HG03439 (cell line): ENCODE data around the gene RASA4.
"Not testable (repeated sequence)": the region's sequence is repeated elsewhere in the genome, so short reads cannot be mapped to it uniquely, and the experiment has no call there.

ENCODE experiments used
- ATAC-seq: cut with Tn5 transposase; IDR thresholded peaks from one replicate; pipeline ENCODE4 v1.9.1; 2021; ENCODE audit warnings: mild to moderate bottlenecking, moderate library complexity; ENCODE audit not compliant: unreplicated experiment

The RASA4 gene

DNA sequence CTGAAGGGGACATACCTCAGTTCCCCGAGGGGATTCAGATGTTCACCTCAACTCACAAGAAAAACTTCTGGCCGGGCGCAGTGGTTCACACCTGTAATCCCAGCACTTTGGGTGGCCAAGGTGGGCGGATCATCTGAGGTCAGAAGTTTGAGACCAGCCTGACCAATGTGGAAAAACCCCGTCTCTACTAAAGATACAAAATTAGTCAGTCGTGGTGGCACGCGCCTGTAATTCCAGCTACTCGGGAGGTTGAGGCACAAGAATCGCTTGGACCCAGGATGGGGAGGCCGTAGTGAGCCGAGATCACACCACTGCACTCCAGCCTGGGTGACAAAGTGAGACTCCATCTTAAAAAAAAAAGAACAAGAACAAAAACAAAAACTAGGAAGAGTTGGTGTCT, 71.3 kb downstream of the RASA4 start:
- ATAC-seq = not testable (repeated sequence)

DNA sequence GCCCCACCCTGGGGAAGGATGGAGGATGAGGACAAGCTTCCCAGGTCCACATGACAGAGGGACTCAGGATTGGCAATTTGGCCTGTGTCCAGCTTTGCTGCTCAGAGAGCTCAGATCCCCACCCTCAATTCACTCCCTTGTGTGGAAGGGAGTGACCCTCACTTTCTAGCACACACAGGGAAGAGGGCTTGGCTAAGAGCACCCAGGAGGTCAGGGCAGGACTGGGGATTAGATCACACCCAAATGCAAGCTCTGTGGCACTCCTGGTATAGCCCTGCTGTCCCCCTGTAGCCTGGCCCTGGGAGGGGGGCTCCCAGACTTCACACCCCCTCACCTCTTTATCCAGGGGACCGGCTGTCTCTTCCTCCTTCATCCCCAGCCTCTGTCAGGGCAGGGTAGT, 72.2 kb downstream of the RASA4 start:
- not testable (repeated sequence) for ATAC-seq

DNA sequence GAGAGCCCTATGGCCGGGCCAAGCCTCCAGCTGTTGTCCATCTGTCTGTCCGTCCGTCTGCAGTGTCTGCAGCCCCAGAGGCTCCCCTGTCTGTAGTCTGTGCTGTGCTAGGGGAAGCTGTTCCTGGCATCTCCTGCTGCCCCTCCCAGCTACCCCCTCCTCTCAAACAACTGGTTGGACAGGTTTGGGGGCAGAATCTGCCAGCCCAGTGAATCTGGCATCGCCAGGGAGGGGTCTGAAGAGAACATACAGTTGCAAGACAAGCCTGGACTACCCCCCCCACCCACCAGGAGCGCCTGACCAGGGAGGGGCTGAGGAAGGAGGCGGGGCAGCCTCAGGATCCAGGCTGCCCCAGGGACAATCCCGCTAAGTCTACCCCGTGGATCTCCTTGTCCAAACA, 73.0 kb downstream of the RASA4 start, which contains the start of gene UPK3BL2:
TSS of gene UPK3BL2 (minus strand) at position 101 of the 400 bp plus-strand sequence. CDS start at position 41, 60 bp downstream.
- not testable (repeated sequence) for ATAC-seq

DNA sequence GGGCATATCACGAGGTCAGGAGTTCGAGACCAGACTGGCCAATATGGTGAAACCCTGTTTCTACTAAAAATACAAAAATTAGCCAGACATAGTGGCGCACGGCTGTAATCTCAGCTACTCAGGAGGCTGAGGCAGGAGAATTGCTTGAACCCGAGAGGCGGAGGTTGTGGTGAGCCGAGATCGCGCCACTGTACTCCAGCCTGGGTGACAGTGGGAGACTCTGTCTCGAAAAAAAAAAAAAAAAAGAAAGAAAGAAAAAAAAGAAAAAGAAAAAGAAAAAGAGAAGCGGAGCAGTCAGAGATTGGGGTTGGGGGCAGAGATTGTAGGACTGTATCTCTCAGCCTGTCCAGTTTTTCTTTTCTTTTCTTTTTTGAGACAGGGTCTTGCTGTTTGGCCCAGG, 73.8 kb downstream of the RASA4 start:
- not testable (repeated sequence) for ATAC-seq

DNA sequence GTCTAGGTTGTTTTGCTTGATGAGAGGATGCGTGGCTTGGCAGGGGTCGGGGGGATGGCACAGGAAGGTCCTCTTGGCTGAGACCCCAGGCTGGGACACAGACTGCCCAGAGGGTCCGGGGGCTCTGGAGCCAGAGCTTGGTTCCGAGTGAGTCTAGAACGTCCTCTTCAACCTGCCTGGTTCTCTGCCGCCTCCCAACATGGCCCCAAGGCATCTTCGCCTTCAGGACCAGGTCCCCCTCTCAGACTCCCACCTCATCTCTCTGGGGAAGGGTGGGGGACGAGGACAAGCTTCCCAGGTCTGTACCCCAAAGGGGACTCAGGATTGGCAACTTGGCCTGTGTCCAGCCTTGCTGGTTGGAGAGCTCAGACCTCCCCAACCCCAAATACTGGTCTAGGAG, 74.5 kb downstream of the RASA4 start:
- not testable (repeated sequence) for ATAC-seq

DNA sequence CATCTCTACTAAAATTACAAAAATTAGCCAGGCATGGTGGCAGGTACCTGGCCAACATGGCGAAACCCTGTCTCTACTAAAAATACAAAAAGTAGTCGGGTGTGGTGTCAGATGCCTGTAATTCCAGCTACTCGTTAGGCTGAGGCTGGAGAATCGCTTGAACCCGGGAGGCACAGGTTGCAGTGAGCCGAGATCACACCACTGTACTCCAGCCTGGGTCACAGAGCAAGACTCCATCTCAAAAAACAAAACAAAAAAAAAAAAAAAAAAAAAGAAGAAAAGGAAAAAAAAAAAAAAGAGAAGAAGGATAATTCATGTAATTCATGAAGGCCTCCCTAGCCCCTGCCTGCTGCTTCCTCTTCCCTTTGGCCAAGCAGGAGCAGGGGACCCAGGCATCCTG, 76.0 kb downstream of the RASA4 start:
- ATAC-seq = not testable (repeated sequence)

DNA sequence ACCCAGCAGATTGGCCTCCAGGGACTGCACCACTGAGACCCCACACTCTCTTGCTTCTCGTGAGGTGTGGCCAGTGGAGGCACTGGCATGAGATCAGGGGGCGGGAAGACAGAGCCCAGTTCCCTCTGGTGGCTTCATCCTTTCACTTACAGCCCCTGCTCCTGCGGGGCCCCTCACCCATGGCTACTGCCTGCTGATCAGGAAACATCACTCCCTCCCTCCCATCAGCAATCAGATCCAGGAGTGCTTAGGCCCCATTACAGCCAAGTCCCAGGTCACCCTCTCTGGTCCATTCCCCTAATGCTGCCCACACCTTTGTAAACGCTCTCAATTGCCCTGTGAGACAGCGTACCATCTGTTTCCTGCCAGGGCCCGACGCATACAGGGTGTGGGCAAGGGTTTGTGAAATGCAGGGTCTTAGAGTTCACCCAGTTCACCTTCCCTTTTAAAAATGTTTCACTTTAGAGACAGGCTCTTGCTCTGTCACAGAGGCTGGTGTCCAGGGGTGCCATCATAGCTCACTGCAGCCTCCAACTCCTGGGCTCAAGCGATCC, 81.4 kb downstream of the RASA4 start:
- not testable (repeated sequence) for ATAC-seq

DNA sequence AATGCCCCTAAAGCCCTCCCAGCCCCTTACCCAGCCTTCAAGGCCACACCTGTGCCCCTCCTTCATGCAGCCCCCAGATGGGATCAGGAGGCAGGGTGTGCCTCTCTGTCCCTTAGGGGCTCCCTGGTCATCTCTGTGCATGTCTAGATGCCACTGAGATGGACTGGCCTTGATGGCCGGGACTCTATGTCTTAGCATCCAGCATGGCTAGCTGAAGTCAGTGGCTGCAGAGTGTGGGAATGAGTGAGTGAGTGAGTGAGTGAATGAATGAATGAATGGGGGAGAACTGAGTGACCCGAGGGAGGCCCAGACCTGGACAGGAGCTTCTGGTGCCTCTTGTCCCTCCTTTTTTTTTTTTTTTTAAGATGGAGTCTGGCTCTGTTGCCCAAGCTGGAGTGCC, 84.4 kb downstream of the RASA4 start:
- ATAC-seq = not testable (repeated sequence)

DNA sequence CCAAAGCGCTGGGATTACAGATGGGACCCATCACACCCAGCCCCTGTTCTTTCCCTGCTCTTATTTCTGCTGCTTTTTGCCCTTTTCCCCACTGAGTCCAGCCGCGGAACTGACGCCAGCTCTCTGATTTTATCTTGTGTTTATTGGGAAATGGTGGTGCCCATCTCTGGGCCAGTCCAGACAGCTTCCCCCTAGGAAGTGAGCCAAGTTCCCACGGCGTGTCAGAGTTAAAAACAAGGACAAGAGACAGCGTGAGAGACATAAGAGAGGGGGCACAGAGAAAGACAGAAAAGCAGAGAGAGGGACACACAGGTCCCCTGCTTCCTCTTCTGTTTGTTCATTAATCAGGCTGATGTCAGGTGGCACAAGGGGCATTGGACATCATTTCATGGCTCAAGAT, 85.0 kb downstream of the RASA4 start:
- ATAC-seq = not testable (repeated sequence)

DNA sequence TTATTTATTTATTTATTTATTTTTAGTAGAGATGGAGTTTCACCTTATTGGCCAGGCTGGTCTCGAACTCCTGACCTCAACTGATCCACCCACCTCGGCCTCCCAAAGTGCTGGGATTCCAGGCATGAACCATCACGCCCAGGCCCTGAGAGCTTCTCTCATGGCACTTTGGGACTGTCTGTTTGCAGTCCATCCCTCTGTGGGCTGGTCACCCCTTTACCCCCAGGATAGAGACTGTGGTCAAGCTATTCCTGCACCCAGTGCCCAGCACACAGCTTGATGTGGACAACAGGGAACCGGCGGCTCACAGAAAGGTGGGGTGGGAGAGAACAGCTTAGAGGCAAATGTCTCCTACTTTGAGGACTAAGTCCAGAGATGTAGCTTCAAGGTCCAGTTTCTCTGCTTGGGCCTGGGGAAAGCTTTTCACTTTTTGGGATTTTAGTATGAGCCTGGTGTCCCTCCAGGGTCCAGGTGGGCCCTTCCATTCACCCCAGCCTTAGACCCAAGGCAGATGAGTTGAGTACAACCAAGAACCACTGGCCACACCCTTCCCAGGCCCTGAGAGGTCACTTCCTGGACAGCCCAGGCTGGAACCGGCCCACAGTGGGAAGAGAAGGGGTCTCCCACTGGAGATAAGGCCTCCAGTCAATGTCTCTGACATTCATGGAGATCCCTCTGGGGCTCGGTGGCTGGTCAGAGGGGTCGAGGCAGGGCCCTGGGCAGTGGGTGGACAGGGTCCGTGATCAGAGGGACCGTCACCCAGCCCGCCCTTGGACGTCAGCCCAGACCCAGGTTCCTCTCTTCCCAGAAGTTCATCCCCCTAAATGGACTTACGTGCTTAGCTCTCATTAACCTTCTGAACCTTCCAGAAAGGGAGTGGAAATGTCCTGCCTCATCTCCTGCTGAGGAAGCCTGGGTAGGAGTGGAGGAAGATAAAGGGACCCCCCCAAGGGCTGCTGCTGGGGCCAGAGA, 88.4 kb downstream of the RASA4 start:
- not testable (repeated sequence) for ATAC-seq

DNA sequence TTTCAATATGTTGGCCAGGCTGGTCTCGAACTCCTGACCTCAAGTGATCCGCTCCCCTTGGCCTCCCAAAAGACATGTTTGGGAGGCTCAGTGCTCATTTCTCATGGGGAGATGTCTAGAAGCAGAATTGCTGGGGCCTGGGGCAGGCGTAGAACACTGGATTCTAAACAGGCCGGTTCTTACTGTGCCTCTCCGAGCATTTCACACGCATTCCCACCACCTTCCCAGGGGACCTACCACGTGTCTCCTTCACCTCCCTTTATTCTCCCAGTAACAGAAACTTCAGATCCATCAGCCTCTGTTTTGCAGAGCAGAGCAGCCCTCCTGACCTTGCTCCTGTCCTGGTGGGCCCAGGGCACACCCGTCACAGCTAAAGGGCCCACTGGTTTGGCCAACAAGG, 89.4 kb downstream of the RASA4 start:
- not testable (repeated sequence) for ATAC-seq

DNA sequence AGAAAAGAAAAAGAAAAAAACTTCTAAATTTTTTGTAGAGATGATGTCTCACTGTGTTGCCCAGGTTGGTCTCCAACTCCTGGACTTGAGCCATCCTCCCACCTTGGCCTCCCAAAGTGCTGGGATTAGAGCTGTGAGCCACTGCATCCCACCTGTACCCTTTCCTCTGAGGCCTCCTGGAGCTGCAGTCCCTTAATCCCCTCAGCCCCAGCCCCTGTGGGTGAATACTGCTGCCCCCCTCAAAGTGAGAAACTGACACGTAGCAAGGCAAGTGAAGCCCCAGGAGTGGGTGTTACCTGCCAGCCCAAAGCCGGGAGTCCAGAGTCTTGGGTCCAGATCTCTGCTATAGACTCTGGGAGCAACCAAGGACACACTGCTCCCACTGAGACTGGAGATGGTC, 91.8 kb downstream of the RASA4 start:
- ATAC-seq = not testable (repeated sequence)
